Stimulated activated memory B cell treated with anti-CD40 and anti-IgM and Interleukin-4, amounts not matched to agents 10 μg/mL and 1 μg/mL and 100 μg/mL, for 72 hours (primary cell): Measurements from ENCODE around the gene INSL4.
A peak's percentile ranks its signal among the peaks of the same experiment; 100 is the strongest.

Experiments used
- ATAC-seq: fragments of 150-1000 bp; cut with Tn5 transposase; 2 replicates; pipeline ENCODE4 v1.10.0; 2021
- H3K27ac Mint-ChIP-seq: one replicate; pipeline ENCODE4 v1.8.0; 2022; ENCODE audit warnings: mild to moderate bottlenecking, mixed read lengths
- H3K27me3 Mint-ChIP-seq: one replicate; pipeline ENCODE4 v1.8.0; 2022; ENCODE audit warnings: mixed read lengths
- H3K36me3 Mint-ChIP-seq: one replicate; pipeline ENCODE4 v1.8.0; 2022; ENCODE audit warnings: mixed read lengths
- H3K4me1 Mint-ChIP-seq: one replicate; pipeline ENCODE4 v1.8.0; 2022; ENCODE audit warnings: mixed read lengths
- H3K4me3 Mint-ChIP-seq: one replicate; pipeline ENCODE4 v1.8.0; 2022; ENCODE audit warnings: mild to moderate bottlenecking, moderate library complexity, mixed read lengths
- H3K9me3 Mint-ChIP-seq: one replicate; pipeline ENCODE4 v1.8.0; 2022; ENCODE audit warnings: mixed read lengths

The INSL4 gene

GRCh38 chr9:5231212-5231611, at the start of gene INSL4:
TSS of gene INSL4 (plus strand) at chr9:5231419. CDS start at chr9:5231524, 105 bp downstream.
- no peak within 1 kb of the TSS for H3K27ac Mint-ChIP-seq
- ATAC-seq = peak; percentile 20
- peaks cover 27% of the 10 kb centered on the region for H3K27me3 Mint-ChIP-seq

GRCh38 chr9:5184776-5185175, 46.4 kb upstream of the INSL4 start:
- no peak overlapping the region for H3K4me3 Mint-ChIP-seq
- no peak for ATAC-seq
- peaks cover under 1% of the 10 kb centered on the region for H3K9me3 Mint-ChIP-seq
- H3K4me1 Mint-ChIP-seq = peaks cover 16% of the 10 kb centered on the region
- H3K36me3 Mint-ChIP-seq = no peaks in the 10 kb centered on the region
- no peaks in the 10 kb centered on the region for H3K27me3 Mint-ChIP-seq
- H3K27ac Mint-ChIP-seq = no peak overlapping the region

More at GRCh38 chr9:5231212-5231611, at the start of gene INSL4:
- H3K4me3 Mint-ChIP-seq = no peak within 1 kb of the TSS
- H3K4me1 Mint-ChIP-seq = no peaks in the 10 kb centered on the region
- no peaks in the 10 kb centered on the region for H3K36me3 Mint-ChIP-seq
- H3K9me3 Mint-ChIP-seq = no peaks in the 10 kb centered on the region

GRCh38 chr9:5185220-5185840, 45.9 kb upstream of the INSL4 start, which contains the start of gene INSL6:
TSS of gene INSL6 (minus strand) at chr9:5185639. CDS start at chr9:5185602, 37 bp downstream.
- no peak within 1 kb of the TSS for H3K4me3 Mint-ChIP-seq
- no peaks in the 10 kb centered on the region for H3K36me3 Mint-ChIP-seq
- H3K9me3 Mint-ChIP-seq = no peaks in the 10 kb centered on the region
- H3K27me3 Mint-ChIP-seq = no peaks in the 10 kb centered on the region
- H3K27ac Mint-ChIP-seq = no peak within 1 kb of the TSS
- ATAC-seq = peak; percentile 12
- H3K4me1 Mint-ChIP-seq = peaks cover 16% of the 10 kb centered on the region

- Mint-ChIP-seq H3K36me3 (no peaks in the 10 kb centered on the region), H3K27me3 (no peaks in the 10 kb centered on the region), H3K9me3 (no peaks in the 10 kb centered on the region), H3K4me1 (peaks cover 16% of the 10 kb centered on the region), H3K27ac (no peak overlapping the region), H3K4me3 (no peak overlapping the region)
- peak; percentile 73 for ATAC-seq
Measured at GRCh38 chr9:5186416-5187169, 44.6 kb upstream of the INSL4 start.

GRCh38 chr9:5188060-5188984, 42.9 kb upstream of the INSL4 start:
- Mint-ChIP-seq H3K27me3 (no peaks in the 10 kb centered on the region), H3K36me3 (no peaks in the 10 kb centered on the region), H3K9me3 (no peaks in the 10 kb centered on the region), H3K4me1 (peaks cover 15% of the 10 kb centered on the region), H3K27ac (no peak overlapping the region), H3K4me3 (no peak overlapping the region)
- ATAC-seq = no peak

- Mint-ChIP-seq H3K9me3 (no peaks in the 10 kb centered on the region), H3K4me1 (no peaks in the 10 kb centered on the region), H3K4me3 (no peak overlapping the region), H3K36me3 (no peaks in the 10 kb centered on the region), H3K27me3 (no peaks in the 10 kb centered on the region), H3K27ac (no peak overlapping the region)
- no peak for ATAC-seq
Measured at GRCh38 chr9:5191985-5192384, 39.2 kb upstream of the INSL4 start.

DNA sequence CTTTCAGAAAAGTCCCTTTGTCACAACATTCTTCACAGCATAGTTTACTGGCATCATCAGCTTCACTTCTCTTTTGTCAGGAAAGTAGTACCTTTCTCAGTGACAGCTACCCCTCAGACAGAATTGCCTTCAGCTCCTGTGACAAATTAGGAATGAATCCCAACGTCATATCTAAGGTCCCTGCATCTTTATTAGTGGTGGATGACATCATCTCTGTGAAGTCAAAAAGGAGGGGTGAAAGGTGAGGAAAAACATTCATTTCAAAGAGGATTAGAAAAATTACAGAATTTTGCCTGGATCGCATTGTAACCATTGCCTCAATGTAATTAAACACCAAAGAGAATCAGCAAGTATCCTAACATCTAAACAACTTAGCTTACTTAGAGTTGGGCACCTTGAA, 37.9 kb upstream of the INSL4 start:
- Mint-ChIP-seq H3K9me3 (no peaks in the 10 kb centered on the region), H3K36me3 (no peaks in the 10 kb centered on the region), H3K27ac (no peak overlapping the region), H3K4me1 (no peaks in the 10 kb centered on the region), H3K4me3 (no peak overlapping the region), H3K27me3 (no peaks in the 10 kb centered on the region)
- ATAC-seq = no peak

DNA sequence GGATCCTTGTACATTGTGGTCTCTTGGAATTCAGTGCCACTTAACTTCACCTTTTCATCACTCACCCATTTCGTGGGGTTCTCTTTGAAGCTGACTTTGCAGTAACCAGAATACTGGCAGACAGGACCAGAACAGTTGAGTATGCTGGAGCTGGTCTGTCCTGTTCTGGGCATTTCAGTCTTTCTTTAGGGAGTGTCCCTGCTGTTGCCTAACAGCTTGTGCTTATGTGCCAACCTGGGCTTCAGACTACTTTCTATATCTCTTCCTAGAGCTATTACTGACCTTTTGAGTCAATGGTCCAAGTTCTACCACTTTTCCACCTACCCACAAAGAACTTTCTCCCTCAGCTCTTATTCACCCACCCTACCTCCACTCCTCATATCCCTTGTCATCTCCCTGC, 35.8 kb upstream of the INSL4 start:
- Mint-ChIP-seq H3K36me3 (no peaks in the 10 kb centered on the region), H3K27ac (no peak overlapping the region), H3K27me3 (peaks cover 9% of the 10 kb centered on the region), H3K4me1 (no peaks in the 10 kb centered on the region), H3K9me3 (no peaks in the 10 kb centered on the region), H3K4me3 (no peak overlapping the region)
- ATAC-seq = peak; percentile 8

DNA sequence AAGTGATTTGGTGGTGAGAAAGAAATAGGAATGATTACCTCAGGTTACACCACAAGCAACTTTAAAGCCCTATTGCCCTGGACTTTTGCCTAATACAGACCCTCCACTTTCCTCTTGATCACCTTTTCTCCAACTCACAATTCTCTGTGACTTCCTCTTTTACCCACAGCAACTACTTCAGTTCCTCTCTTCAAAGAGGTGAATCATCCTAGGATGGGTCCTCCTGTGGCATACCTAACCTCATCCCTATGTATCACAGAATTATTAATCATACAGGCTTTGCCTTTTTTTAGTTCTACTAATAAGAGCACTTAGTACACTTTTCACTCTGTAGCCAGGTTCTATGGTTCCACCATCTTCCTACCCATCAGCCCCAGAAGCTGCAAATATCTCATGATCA, 26.1 kb upstream of the INSL4 start:
- Mint-ChIP-seq H3K9me3 (peaks cover 6% of the 10 kb centered on the region), H3K27ac (no peak overlapping the region), H3K36me3 (peaks cover 5% of the 10 kb centered on the region), H3K4me3 (no peak overlapping the region), H3K4me1 (no peaks in the 10 kb centered on the region), H3K27me3 (peaks cover 37% of the 10 kb centered on the region)
- ATAC-seq = no peak

DNA sequence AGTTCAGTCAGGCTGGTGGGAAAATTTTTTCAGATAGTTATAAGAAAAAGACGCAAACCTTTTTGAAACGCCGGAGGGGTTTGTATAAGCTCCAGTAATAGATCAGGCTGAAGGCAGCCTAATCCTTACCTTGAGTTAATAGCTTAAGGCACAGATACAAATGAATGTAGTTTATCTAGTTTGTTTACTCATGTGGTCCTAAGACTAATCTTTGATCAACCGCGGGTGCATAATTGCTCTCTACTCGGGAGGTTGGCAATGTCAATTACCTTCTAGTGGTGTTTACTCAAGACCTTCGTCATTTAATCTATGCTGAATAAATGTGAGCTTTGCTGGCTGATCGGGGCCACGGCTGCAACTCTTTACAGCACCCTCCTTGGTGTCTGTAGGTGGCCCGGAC, 665 bp upstream of the INSL4 start:
- H3K27me3 Mint-ChIP-seq = peaks cover 31% of the 10 kb centered on the region
- no peaks in the 10 kb centered on the region for H3K4me1 Mint-ChIP-seq
- H3K36me3 Mint-ChIP-seq = no peaks in the 10 kb centered on the region
- no peaks in the 10 kb centered on the region for H3K9me3 Mint-ChIP-seq
- no peak for ATAC-seq
- no peak overlapping the region for H3K4me3 Mint-ChIP-seq
- no peak overlapping the region for H3K27ac Mint-ChIP-seq

- H3K9me3 Mint-ChIP-seq = no peaks in the 10 kb centered on the region
- ATAC-seq = peak; percentile 24
- no peaks in the 10 kb centered on the region for H3K36me3 Mint-ChIP-seq
Measured at GRCh38 chr9:5263351-5264218, 32.4 kb downstream of the INSL4 start.

DNA sequence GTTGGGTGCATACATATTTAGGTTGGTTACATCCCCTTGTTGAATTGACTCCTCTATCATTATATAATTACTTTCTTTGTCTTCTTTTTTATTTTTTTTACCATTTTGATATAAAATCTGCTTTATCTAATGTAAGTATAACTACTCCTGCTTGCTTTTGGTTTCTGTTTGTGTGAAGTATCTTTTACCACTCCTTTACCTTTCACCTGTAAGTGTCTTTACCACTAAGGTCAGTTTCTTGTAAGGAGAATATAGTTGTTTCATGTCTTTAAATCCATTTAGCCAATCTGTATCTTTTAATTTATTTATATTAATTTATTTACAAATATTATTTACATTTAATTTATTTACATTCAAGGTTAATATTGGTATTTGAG, 33.0 kb downstream of the INSL4 start:
- ATAC-seq = no peak
- H3K4me1 Mint-ChIP-seq = peaks cover 8% of the 10 kb centered on the region
- no peaks in the 10 kb centered on the region for H3K36me3 Mint-ChIP-seq
- H3K4me3 Mint-ChIP-seq = no peak overlapping the region
- no peaks in the 10 kb centered on the region for H3K9me3 Mint-ChIP-seq
- H3K27me3 Mint-ChIP-seq = no peaks in the 10 kb centered on the region
- H3K27ac Mint-ChIP-seq = no peak overlapping the region

More at GRCh38 chr9:5263351-5264218, 32.4 kb downstream of the INSL4 start:
- no peak overlapping the region for H3K4me3 Mint-ChIP-seq
- no peaks in the 10 kb centered on the region for H3K27me3 Mint-ChIP-seq
- H3K27ac Mint-ChIP-seq = no peak overlapping the region
- peaks cover 8% of the 10 kb centered on the region for H3K4me1 Mint-ChIP-seq

GRCh38 chr9:5265939-5266338, 34.7 kb downstream of the INSL4 start:
- Mint-ChIP-seq H3K27me3 (no peaks in the 10 kb centered on the region), H3K4me3 (no peak overlapping the region), H3K4me1 (peaks cover 8% of the 10 kb centered on the region), H3K36me3 (no peaks in the 10 kb centered on the region), H3K9me3 (no peaks in the 10 kb centered on the region), H3K27ac (no peak overlapping the region)
- ATAC-seq = no peak

DNA sequence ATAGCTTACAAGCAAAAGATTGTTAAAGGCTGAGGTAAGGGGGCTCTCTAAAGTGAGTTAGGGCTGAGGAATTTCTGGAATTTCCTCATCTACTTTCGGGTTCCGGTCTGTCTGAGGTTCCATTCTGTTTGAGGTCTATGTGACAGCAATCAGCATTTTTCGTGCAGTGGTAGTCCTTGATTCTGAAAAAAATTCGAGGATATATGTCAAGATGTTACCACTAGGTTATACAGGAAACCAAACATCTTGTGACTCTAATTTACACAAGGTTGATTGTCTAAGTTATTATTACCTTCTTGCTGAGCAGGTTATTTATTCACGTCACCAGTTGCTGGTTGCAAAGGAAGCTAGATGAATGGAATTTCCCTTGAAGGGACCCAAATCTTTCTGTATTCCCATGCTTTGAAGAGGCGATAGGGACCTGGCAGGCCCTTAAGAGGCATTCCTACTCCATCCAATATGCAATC, 38.1 kb downstream of the INSL4 start:
- no peak overlapping the region for H3K4me3 Mint-ChIP-seq
- no peaks in the 10 kb centered on the region for H3K36me3 Mint-ChIP-seq
- peaks cover 6% of the 10 kb centered on the region for H3K4me1 Mint-ChIP-seq
- H3K9me3 Mint-ChIP-seq = no peaks in the 10 kb centered on the region
- ATAC-seq = no peak
- H3K27ac Mint-ChIP-seq = no peak overlapping the region
- H3K27me3 Mint-ChIP-seq = no peaks in the 10 kb centered on the region
